NCI-H510A treated with DMSO at 0.1 percent for 48 hours (cell line): ENCODE measurements around the gene DIDO1.
A peak's percentile ranks its signal among the peaks of the same experiment; 100 is the strongest.

ENCODE experiments used
- DNase-seq: peaks from one replicate; lab custom pipeline; 2025; lab: John Stamatoyannopoulos, UW

Gene DIDO1

DNA sequence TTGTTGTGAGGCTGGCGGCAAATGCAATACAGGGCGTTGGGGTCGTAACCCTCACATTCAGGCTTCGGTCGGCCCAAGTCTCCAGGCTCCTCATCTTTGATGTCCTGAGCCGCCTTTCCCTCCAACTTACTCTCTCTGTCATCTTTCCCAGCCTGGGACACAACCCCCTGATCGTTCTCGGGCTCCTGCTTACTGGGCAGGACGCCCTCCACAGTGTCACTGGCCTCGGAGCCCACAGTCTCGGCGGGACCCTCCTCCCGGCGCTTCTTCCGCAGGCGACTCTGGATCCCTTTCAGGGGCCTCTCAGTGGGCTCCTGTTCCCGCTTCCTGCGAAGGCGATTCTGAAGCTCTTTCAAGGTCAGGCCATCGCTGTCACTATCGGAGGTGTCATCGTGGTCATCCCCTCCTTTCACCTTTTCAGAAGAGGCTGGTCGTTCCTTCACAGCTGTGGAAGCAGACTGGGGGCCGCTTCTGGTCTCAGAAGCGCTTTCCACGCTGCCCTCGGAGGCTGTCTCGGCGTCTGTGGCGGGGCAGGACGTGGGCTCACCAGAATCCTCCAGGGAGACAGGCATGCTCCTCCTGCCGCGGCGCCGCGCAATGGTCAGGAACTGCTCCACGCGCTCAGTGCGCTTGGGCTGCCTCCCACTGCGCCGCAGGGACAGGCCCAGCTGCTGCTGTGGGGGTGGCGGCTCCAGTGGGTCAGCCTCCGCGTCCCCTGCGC lies 15.4 kb downstream of the DIDO1 start:
- no peak for DNase-seq

DNA sequence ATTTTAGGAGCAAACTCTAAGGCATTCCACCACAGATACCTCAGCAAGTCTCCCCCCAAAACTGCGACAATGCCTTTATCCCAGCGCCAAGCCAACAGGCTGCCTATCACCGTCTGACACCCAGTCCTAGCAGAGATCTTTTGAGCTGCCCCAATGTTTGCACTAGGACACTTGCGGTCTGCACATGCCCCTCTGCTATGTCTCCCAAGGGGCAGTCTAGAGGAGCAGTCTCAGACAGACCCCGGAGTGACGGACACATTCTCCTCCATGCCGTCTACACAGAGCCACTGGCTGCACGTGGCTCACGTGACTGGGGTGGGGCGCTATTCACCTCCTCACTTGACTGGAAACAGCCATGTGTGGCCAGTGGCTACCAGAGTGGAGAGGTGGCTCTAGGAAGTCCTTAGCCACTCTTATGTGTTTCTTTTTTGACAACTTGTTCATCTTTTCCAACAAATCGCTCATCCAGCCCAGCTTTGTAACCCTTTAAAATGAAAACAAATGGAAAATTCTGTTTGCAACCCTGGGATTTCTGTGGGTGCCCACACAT lies 16.0 kb downstream of the DIDO1 start:
- no peak for DNase-seq

- DNase-seq, result peak; percentile 95
Measured at GRCh38 chr20:62908971-62909791, 17.1 kb downstream of the DIDO1 start.

GRCh38 chr20:62907384-62908317 lies 18.7 kb downstream of the DIDO1 start:
- DNase-seq, result no peak

GRCh38 chr20:62906647-62907375 lies 19.5 kb downstream of the DIDO1 start:
- no peak for DNase-seq

DNA sequence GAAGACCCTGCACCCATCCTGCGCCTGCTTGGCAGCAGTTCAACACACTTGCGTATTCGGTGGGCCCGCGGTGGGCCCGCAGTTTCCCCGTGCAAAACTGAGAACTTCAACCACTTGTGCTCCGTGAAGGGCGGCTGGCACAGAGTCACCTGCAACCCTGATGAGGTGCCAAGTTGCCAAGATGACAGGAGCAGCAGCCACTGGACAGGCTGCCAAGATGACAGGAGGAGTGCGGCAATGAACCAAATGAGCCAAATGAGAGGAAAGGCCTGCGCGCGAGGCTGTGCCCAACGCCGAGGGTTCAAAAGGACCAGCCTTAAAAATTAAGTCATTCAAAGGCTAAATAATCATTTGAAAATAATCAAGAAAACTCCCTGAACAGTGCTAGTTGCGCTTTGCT lies 20.1 kb downstream of the DIDO1 start:
- no peak for DNase-seq

DNA sequence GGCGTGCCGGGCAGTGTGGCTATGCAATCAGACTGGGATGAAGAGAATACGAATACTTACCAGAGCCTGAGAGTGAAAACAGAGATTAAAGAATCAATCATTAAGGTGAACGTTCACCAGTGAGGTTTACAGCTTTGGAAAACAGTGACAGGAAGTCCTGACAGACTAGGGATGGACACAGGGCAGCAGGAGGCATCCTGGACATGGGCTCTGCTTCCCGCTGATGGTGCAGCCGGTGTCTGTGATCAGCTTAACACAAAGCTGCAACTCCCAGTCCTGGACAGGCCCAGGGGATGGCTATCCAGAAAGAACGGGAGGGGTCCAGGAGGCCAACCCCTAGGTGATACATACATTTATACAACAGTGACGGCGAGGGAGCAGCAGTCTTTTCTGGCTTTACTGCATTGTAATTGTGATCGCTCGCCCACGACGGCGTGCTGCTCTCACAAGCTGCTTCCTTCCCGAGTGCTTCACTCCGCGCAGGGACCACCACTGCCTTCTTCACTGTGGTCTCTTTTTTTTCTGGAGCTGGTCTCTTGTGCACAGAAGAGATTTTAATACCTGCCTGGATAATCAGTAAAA lies 20.7 kb downstream of the DIDO1 start:
- DNase-seq, result no peak

- DNase-seq, result no peak
Measured at GRCh38 chr20:62902926-62903615, 23.2 kb downstream of the DIDO1 start.

- DNase-seq, result no peak
Measured at GRCh38 chr20:62901891-62902290, 24.4 kb downstream of the DIDO1 start.

DNA sequence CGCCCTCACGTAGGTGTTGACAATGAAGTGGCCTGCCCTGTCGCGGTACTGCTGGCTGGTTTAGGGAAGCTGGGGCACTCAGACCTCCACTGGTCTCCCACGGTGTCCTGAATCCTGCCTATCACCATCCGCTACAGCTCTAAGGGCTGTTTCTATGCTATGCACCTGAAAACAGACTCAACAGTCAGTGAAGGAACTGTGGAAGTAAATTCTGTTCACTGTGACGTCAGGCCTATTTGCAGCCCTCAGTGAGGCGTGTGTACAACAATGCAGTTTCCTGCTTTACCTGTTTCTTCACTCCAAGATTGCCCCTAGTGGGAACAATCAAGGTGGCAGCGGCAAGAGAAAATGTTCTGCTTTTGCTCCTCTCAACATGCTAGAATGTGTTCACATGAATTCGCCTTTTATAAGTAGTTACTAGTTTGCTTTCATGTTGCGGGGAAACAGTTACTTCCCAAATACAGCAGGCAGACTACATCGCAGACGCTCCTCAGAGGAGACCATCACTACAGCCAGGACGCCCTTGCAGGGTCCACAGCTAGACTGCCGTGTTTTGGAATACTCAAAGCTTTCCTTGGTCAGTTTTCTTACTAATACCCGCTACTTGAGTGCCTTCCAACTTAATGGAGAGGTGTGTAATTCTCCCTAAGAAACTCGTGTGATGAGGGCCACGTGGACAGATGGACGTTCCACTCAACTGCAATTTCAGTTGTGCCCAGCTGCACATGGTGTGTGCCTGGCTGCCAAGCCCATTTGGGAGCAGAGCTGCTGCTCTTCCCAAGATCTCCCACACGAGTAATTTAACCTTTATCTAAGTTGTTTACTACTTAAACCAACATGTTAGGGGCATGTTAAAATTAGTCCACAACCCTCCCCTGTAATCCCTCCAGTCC lies 25.4 kb downstream of the DIDO1 start:
- DNase-seq, result peak; percentile 70

DNA sequence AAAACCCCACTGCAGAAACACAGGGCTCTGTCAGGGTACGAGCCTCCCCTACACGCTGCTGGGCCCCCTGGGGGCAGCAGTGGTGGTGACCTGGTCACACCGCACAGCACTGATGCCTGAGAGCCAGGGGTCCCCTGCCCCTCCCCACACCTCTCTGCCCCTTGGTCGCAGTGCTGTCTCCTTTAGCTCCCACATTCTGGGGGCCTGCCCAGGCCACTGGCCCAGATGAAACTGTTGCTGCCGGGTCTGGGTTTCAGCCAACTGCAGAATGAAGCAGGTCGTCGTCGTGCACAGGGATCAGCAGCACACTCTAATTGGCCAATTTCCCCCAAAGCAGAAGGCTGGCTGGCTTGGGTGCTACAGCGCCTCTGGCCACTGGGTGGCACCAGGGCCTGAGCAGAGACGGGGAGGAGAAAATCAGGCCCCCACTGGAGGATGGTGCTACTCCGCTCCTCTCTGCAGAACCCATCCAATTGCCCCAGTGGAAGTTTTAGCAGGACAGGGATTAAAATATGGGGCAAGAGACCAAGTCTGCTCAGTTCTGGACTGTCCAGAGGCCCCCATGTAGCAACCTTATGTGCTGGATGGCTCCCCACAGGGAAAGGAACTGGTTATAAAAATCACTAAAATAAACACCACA lies 26.1 kb downstream of the DIDO1 start:
- DNase-seq, result peak; percentile 53

- DNase-seq, result peak; percentile 9
Measured at GRCh38 chr20:62899633-62900051, 26.7 kb downstream of the DIDO1 start.

DNA sequence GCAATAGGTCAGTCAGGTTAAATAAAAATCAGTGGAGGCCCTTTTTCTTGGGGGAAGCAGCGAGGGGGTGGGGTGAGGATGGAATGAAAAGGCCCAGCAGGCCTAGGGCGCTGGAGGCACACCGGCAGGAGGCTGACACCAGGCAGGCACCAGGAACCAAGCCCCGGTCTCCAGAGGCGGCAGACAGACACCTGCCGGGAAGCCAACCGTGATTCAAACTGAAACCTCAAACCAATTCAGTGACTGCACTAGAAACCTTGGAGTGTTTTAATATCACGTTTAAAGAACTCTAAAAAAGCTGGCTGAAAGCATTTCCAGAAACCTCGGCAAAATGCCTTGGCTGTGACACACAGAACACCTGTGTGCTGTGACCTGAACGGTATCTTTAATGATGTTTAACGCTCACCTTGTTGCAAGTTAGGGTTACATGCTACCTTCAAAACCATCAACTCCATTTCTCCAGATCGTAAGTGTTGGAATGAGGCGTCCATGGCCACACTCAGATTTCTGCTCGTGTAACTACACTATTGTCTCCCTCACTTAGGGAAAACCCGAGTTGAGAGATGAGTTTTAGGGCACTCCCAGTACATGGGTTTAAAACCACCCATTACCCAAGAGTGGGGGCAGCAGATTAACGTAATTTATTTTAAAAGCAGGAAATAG lies 27.2 kb downstream of the DIDO1 start:
- DNase-seq, result peak; percentile 37

DNA sequence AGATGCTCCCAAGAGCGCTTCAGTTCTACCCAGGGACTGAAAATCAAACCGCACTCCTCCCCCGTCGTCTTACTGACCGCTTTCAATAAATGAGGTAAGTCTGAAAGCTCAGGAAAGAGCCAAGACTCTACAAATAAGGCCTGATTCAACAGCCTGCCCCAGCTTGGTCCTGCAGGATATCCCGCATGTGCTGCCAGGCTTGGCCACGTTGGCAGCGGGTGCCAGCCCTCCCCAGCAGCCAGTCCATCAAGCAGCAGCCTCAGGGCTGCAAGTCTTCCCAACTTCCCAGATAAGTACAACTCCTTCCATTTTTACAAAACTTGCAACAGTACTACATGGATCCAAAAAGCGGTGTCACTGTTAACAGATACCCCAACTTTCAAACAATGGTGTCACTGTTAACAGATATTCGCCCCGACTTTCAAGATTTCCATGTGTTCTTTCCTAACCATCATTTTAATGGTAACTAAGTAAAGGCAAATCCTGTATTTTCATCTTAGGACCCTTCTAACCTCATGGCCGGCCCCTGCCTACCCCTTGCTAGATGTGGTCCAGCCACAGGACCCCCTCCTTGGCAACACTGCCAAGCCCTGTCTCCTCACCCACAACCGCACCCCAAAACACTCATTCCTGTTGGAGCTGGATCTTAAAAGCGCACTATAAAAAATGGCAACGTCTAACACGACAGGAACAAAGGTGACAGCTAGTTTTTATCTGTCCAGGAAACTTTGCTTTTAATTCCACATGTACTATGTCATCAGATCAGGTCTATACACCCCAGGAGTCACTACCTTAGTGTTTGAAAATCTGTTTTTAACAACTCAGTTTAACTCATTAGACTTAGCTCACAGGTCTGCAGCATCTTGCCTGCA lies 28.0 kb downstream of the DIDO1 start:
- DNase-seq, result no peak

GRCh38 chr20:62897666-62898065 lies 28.6 kb downstream of the DIDO1 start:
- DNase-seq, result no peak

DNA sequence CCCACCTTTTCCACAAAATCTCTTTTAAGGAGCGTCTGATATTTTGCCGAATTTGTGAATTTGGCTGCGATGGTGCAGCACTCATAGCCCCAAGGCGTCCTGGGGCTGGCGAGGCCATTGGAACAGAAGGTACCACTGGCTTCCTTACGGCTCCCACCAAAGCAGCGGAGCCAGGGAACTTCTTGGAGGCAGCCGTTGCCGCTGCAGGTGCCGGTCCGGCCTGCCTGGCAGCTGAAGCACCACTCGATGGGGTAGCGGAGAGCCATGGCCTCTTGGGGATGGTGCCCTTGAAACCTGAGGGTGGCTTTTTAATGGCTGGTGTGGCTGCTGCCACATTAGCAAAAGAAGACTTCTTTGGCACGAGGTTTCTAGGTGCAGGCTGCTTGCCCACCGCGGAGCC lies 29.8 kb downstream of the DIDO1 start:
- peak; percentile 62 for DNase-seq

DNA sequence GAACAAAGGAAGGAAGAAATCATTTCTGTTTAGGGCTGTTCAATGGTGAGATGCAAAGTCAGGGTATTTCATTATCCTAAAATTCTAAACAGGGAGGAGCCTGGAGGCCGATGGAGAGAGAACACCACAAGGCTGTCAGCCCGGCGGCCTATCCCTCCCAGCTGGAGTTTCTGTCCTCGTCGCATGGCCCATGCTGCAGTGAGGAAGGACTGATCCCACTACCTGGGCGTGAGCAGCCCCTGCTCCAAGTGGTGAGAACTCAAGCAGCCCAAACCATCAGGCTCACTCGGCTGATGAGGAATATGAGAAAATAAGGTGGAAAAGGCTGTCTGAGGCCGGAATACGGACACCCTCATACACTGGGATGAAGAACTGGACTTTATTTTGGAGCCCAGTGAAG lies 30.8 kb downstream of the DIDO1 start:
- no peak for DNase-seq
